ENCODE results near the gene SRCAP.

Gene SRCAP

DNA sequence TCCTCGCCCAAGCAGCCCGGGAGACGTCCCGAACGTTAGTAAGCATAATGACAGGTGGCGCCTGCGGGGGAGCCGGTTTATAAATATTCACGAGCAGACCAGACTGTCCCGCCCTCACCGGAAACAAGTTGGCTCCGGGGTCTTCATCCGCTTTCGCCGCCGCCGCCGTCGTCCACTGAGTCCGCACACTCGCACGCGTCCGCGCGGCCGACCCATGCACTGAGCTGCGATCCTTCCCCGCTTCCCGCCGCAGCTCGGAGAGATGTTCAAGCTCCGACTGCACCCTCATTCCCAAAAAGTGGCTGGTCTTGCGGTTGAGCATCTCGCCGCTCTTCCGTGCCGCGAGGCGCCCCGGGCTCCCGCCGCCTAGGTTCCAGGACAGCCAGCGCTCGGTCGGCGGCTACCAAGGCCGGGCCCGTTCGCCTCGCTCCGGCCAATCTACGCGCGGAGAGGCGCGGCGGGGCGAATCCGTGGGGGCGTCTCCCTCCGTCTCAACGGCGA lies 62.5 kb downstream of the SRCAP start:
- TF ChIP-seq, protein P1, sequence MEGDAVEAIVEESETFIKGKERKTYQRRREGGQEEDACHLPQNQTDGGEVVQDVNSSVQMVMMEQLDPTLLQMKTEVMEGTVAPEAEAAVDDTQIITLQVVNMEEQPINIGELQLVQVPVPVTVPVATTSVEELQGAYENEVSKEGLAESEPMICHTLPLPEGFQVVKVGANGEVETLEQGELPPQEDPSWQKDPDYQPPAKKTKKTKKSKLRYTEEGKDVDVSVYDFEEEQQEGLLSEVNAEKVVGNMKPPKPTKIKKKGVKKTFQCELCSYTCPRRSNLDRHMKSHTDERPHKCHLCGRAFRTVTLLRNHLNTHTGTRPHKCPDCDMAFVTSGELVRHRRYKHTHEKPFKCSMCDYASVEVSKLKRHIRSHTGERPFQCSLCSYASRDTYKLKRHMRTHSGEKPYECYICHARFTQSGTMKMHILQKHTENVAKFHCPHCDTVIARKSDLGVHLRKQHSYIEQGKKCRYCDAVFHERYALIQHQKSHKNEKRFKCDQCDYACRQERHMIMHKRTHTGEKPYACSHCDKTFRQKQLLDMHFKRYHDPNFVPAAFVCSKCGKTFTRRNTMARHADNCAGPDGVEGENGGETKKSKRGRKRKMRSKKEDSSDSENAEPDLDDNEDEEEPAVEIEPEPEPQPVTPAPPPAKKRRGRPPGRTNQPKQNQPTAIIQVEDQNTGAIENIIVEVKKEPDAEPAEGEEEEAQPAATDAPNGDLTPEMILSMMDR (IDR thresholded peaks at IDR 0.05; ENCODE audit: low read length) = no peak
- no peak for TF ChIP-seq EZH2 (optimal IDR thresholded peaks at IDR 0.05; ENCODE audit: low read depth, low read length)
- TF ChIP-seq EZH2phosphoT487 (IDR thresholded peaks at IDR 0.05; ENCODE audit: low read length) = no peak
- H3K4me1 ChIP-seq (ENCODE audit: low read length) = peaks cover 17% of the 10 kb centered on the region
- H3K79me2 ChIP-seq (ENCODE audit: low read length) = peaks cover 25% of the 10 kb centered on the region
- H3K9me3 ChIP-seq (replicated peaks; ENCODE audit: insufficient read depth, low read length) = no peaks in the 10 kb centered on the region
- no peaks in the 10 kb centered on the region for H4K20me1 ChIP-seq (ENCODE audit: insufficient read depth, low read length)
- H3K9ac ChIP-seq (ENCODE audit: low read length) = peak overlapping the region; percentile 80
- H3K9me2 ChIP-seq (replicated peaks; ENCODE audit: insufficient read depth, low read length) = no peaks in the 10 kb centered on the region
- H2AFZ ChIP-seq (ENCODE audit: low read length) = peak overlapping the region; percentile 91
- H3K27ac ChIP-seq (ENCODE audit: low read length) = peak overlapping the region; percentile 31; the same call in 1 of the 2 replicates
- peak; percentile 48 for DNase-seq
- no peaks in the 10 kb centered on the region for H3F3A ChIP-seq (ENCODE audit: insufficient read depth, low read length)
- H3K27me3 ChIP-seq (replicated peaks; ENCODE audit: insufficient read depth, low read length) = no peaks in the 10 kb centered on the region
- peak overlapping the region; percentile 83 for H3K4me3 ChIP-seq (ENCODE audit: low read length)
- H3K4me2 ChIP-seq (ENCODE audit: low read depth, low read length) = peak overlapping the region; percentile 72
- H3K36me3 ChIP-seq (replicated peaks; ENCODE audit: insufficient read depth, low read length) = peaks cover 4% of the 10 kb centered on the region; the same call in 1 of the 2 replicates

DNA sequence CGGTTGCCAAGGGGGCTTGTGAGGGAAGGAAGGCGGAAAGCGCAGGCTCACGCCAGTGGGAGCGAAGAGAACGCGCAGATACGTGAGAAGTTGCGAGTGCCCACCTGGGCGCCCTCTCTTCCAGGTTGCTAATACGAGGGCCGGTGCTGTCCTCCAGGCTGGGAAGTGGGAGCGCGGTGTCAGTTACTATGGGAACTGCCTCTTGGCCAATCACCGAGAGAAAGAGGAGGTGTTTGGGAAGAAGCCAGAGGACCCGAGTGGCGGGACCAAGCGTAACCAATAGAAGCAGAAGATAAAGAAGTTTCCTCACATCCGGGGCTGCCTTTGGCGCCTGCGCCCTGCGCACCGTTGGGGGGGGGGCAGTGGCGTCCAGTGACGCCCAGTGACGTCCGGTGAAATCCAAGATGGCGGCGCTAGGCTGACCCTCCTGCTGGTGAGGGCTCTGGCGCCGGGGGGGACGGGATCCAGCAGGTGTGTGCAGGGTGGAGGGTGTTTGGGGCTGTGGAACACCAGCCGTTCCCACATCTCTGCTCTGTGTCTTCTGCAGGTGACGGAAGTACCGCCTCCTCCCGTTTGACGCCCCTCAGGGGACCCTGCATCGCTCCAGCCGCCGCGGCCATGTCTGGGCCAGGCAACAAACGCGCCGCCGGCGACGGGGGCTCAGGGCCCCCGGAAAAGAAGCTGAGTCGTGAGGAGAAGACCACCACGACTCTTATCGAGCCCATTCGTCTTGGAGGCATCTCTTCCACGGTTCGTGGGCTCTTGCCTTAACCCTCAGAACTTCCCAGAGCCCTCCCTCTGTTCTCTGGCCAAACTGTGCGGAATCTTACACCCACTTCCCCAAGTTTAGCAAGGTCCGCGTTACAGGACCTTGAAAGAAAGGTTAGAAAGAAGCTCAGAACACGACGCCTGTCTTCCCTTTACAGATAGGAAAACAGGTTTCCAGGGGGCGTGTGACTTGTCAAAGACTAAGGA lies 63.2 kb downstream of the SRCAP start, which contains the start of the genes CFAP119 and RNF40:
CFAP119 (minus strand) TSS at position 135 of the 975 bp plus-strand sequence. CDS start 314 bp downstream, outside the sequence.
RNF40 (plus strand) TSS at position 395 of the 975 bp plus-strand sequence; CDS start at position 619, 224 bp downstream.
- Histone ChIP-seq H3F3A (ENCODE audit: insufficient read depth, low read length) (no peaks in the 10 kb centered on the region), H3K9ac (ENCODE audit: low read length) (peak within 1 kb of the TSS; percentile 80), H3K27ac (ENCODE audit: low read length) (peak within 1 kb of the TSS; percentile 35; the same call in 1 of the 2 replicates), H3K9me3 (replicated peaks; ENCODE audit: insufficient read depth, low read length) (no peaks in the 10 kb centered on the region), H3K27me3 (replicated peaks; ENCODE audit: insufficient read depth, low read length) (no peaks in the 10 kb centered on the region), H2AFZ (ENCODE audit: low read length) (peak within 1 kb of the TSS; percentile 91), H3K79me2 (ENCODE audit: low read length) (peaks cover 25% of the 10 kb centered on the region), H3K4me1 (ENCODE audit: low read length) (peaks cover 17% of the 10 kb centered on the region), H3K4me2 (ENCODE audit: low read depth, low read length) (peak within 1 kb of the TSS; percentile 90), H3K9me2 (replicated peaks; ENCODE audit: insufficient read depth, low read length) (no peaks in the 10 kb centered on the region), H4K20me1 (ENCODE audit: insufficient read depth, low read length) (no peaks in the 10 kb centered on the region), H3K4me3 (ENCODE audit: low read length) (peak within 1 kb of the TSS; percentile 83), H3K36me3 (replicated peaks; ENCODE audit: insufficient read depth, low read length) (peaks cover 4% of the 10 kb centered on the region; the same call in 1 of the 2 replicates)
- TF ChIP-seq, protein P1 (IDR thresholded peaks at IDR 0.05; ENCODE audit: low read length) = no peak
- TF ChIP-seq EZH2 (optimal IDR thresholded peaks at IDR 0.05; ENCODE audit: low read depth, low read length) (no peak), EZH2phosphoT487 (IDR thresholded peaks at IDR 0.05; ENCODE audit: low read length) (no peak)
- peak; percentile 95 for DNase-seq

DNA sequence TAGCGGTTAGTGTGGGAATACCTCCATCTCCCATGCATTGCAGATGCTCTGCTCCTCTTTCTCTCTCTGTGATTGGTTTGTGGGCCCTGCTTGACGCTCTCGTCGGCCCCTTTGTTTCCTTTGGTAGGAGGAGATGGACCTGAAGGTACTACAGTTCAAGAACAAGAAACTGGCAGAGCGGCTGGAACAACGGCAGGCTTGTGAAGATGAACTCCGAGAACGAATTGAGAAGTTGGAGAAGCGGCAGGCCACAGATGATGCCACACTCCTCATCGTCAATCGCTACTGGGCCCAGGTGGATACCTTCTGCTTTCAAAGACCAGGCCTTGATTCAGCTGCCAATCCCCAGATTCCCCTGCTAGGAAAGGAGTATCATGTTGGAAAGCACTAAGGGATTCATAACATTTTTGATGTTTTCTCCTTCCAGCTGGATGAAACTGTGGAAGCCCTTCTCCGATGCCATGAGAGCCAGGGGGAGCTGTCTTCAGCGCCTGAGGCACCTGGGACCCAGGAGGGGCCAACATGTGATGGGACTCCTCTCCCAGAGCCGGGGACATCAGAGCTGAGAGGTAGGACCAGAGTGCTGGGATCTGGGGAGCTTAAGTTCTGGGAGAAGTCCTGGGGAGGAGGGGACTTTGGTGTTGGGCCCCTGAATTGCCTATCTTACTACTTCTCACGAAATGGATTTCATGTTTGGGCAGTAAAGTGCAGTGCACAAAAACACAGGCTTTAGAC lies 64.2 kb downstream of the SRCAP start:
- Histone ChIP-seq H3F3A (ENCODE audit: insufficient read depth, low read length) (no peaks in the 10 kb centered on the region), H4K20me1 (ENCODE audit: insufficient read depth, low read length) (no peaks in the 10 kb centered on the region), H3K9ac (ENCODE audit: low read length) (peak overlapping the region; percentile 80), H3K79me2 (ENCODE audit: low read length) (peaks cover 25% of the 10 kb centered on the region), H3K4me1 (ENCODE audit: low read length) (peaks cover 17% of the 10 kb centered on the region), H3K36me3 (replicated peaks; ENCODE audit: insufficient read depth, low read length) (peaks cover 9% of the 10 kb centered on the region; the same call in 1 of the 2 replicates), H3K27ac (ENCODE audit: low read length) (no peak overlapping the region), H2AFZ (ENCODE audit: low read length) (0 out of 2 replicates have a peak overlapping the region, but pooled peaks have one; percentile 47), H3K4me3 (ENCODE audit: low read length) (peak overlapping the region; percentile 83), H3K9me2 (replicated peaks; ENCODE audit: insufficient read depth, low read length) (no peaks in the 10 kb centered on the region), H3K9me3 (replicated peaks; ENCODE audit: insufficient read depth, low read length) (no peaks in the 10 kb centered on the region), H3K27me3 (replicated peaks; ENCODE audit: insufficient read depth, low read length) (no peaks in the 10 kb centered on the region), H3K4me2 (ENCODE audit: low read depth, low read length) (peak overlapping the region; percentile 90)
- DNase-seq = no peak
- TF ChIP-seq, protein P1 (IDR thresholded peaks at IDR 0.05; ENCODE audit: low read length) = no peak
- TF ChIP-seq EZH2 (optimal IDR thresholded peaks at IDR 0.05; ENCODE audit: low read depth, low read length) = no peak
- TF ChIP-seq EZH2phosphoT487 (IDR thresholded peaks at IDR 0.05; ENCODE audit: low read length) = no peak

Data from MM.1S (cell line).